ENCODE measurements around the gene PDE11A.

PDE11A gene

GRCh38 chr2:177832611-177833433 is 239.8 kb downstream of the PDE11A start:
- peaks cover 11% of the 10 kb centered on the region for H3K9me3 ChIP-seq (ENCODE audit: insufficient read depth, low read length, severe bottlenecking)
- no peak overlapping the region for H3K27ac ChIP-seq (ENCODE audit: low read length)
- H4K20me1 ChIP-seq (ENCODE audit: insufficient read depth, low read length): no peaks in the 10 kb centered on the region

GRCh38 chr2:177830881-177831386 is 241.6 kb downstream of the PDE11A start:
- H3K4me1 ChIP-seq (ENCODE audit: insufficient read depth, low read length): no peaks in the 10 kb centered on the region
- DNase-seq (no peak), ATAC-seq (ENCODE audit: insufficient read depth, low read depth) (no peak)
- H3K27ac ChIP-seq (ENCODE audit: low read length): no peak overlapping the region
- H3K9ac ChIP-seq (ENCODE audit: low read depth, low read length): no peak overlapping the region
- H3K4me3 ChIP-seq (ENCODE audit: low read depth in 1 of 2, low read length in 2 of 2): no peak overlapping the region
- TF ChIP-seq EZH2 (IDR thresholded peaks at IDR 0.05; ENCODE audit: borderline replicate concordance, low read depth, low read length, severe bottlenecking): no peak
- TF ChIP-seq CTCF (IDR thresholded peaks at IDR 0.05; ENCODE audit: borderline replicate concordance, extremely low read depth, low read length, poor library complexity, severe bottlenecking): no peak
- no peaks in the 10 kb centered on the region for H3K79me2 ChIP-seq (ENCODE audit: insufficient read depth, low read length)
- no peak overlapping the region for H2AFZ ChIP-seq (ENCODE audit: low read depth, low read length)
- H3K9me3 ChIP-seq (ENCODE audit: insufficient read depth, low read length, severe bottlenecking): peaks cover 11% of the 10 kb centered on the region
- peaks cover 6% of the 10 kb centered on the region for H3K27me3 ChIP-seq (ENCODE audit: insufficient read depth, low read length, poor library complexity)
- H3K4me2 ChIP-seq (ENCODE audit: insufficient read depth, low read length): no peak overlapping the region
- no peaks in the 10 kb centered on the region for H4K20me1 ChIP-seq (ENCODE audit: insufficient read depth, low read length)
- H3K36me3 ChIP-seq (ENCODE audit: insufficient read depth, low read length): no peaks in the 10 kb centered on the region

More at GRCh38 chr2:177832611-177833433, 239.8 kb downstream of the PDE11A start:
- no peak for TF ChIP-seq EZH2 (IDR thresholded peaks at IDR 0.05; ENCODE audit: borderline replicate concordance, low read depth, low read length, severe bottlenecking)
- Histone ChIP-seq H3K36me3 (ENCODE audit: insufficient read depth, low read length) (no peaks in the 10 kb centered on the region), H2AFZ (ENCODE audit: low read depth, low read length) (no peak overlapping the region), H3K9ac (ENCODE audit: low read depth, low read length) (no peak overlapping the region), H3K4me3 (ENCODE audit: low read depth in 1 of 2, low read length in 2 of 2) (no peak overlapping the region), H3K4me1 (ENCODE audit: insufficient read depth, low read length) (no peaks in the 10 kb centered on the region), H3K79me2 (ENCODE audit: insufficient read depth, low read length) (no peaks in the 10 kb centered on the region), H3K27me3 (ENCODE audit: insufficient read depth, low read length, poor library complexity) (peaks cover 6% of the 10 kb centered on the region), H3K4me2 (ENCODE audit: insufficient read depth, low read length) (no peak overlapping the region)
- ATAC-seq (ENCODE audit: insufficient read depth, low read depth) (no peak), DNase-seq (no peak)

- no peak overlapping the region for H2AFZ ChIP-seq (ENCODE audit: low read depth, low read length)
- no peak overlapping the region for H3K4me2 ChIP-seq (ENCODE audit: insufficient read depth, low read length)
- ATAC-seq (ENCODE audit: insufficient read depth, low read depth) (no peak), DNase-seq (no peak)
- no peaks in the 10 kb centered on the region for H4K20me1 ChIP-seq (ENCODE audit: insufficient read depth, low read length)
- no peaks in the 10 kb centered on the region for H3K4me1 ChIP-seq (ENCODE audit: insufficient read depth, low read length)
- no peak overlapping the region for H3K27ac ChIP-seq (ENCODE audit: low read length)
- no peak overlapping the region for H3K9ac ChIP-seq (ENCODE audit: low read depth, low read length)
- H3K9me3 ChIP-seq (ENCODE audit: insufficient read depth, low read length, severe bottlenecking): peaks cover under 1% of the 10 kb centered on the region
- no peaks in the 10 kb centered on the region for H3K79me2 ChIP-seq (ENCODE audit: insufficient read depth, low read length)
- H3K4me3 ChIP-seq (ENCODE audit: low read depth in 1 of 2, low read length in 2 of 2): no peak overlapping the region
- TF ChIP-seq EZH2 (IDR thresholded peaks at IDR 0.05; ENCODE audit: borderline replicate concordance, low read depth, low read length, severe bottlenecking) (no peak), CTCF (IDR thresholded peaks at IDR 0.05; ENCODE audit: borderline replicate concordance, extremely low read depth, low read length, poor library complexity, severe bottlenecking) (no peak)
- no peaks in the 10 kb centered on the region for H3K36me3 ChIP-seq (ENCODE audit: insufficient read depth, low read length)
- peaks cover 6% of the 10 kb centered on the region for H3K27me3 ChIP-seq (ENCODE audit: insufficient read depth, low read length, poor library complexity)
Measured at GRCh38 chr2:177828557-177828956, 244.0 kb downstream of the PDE11A start.

- H3K4me3 ChIP-seq (ENCODE audit: low read depth in 1 of 2, low read length in 2 of 2): no peak overlapping the region
- H3K4me1 ChIP-seq (ENCODE audit: insufficient read depth, low read length): no peaks in the 10 kb centered on the region
- ATAC-seq (ENCODE audit: insufficient read depth, low read depth) (no peak), DNase-seq (no peak)
- H3K9me3 ChIP-seq (ENCODE audit: insufficient read depth, low read length, severe bottlenecking): no peaks in the 10 kb centered on the region
- no peak overlapping the region for H2AFZ ChIP-seq (ENCODE audit: low read depth, low read length)
- H3K9ac ChIP-seq (ENCODE audit: low read depth, low read length): no peak overlapping the region
- no peaks in the 10 kb centered on the region for H4K20me1 ChIP-seq (ENCODE audit: insufficient read depth, low read length)
- H3K27ac ChIP-seq (ENCODE audit: low read length): no peak overlapping the region
- no peaks in the 10 kb centered on the region for H3K79me2 ChIP-seq (ENCODE audit: insufficient read depth, low read length)
- TF ChIP-seq CTCF (IDR thresholded peaks at IDR 0.05; ENCODE audit: borderline replicate concordance, extremely low read depth, low read length, poor library complexity, severe bottlenecking) (no peak), EZH2 (IDR thresholded peaks at IDR 0.05; ENCODE audit: borderline replicate concordance, low read depth, low read length, severe bottlenecking) (no peak)
- H3K27me3 ChIP-seq (ENCODE audit: insufficient read depth, low read length, poor library complexity): peaks cover 6% of the 10 kb centered on the region
- no peak overlapping the region for H3K4me2 ChIP-seq (ENCODE audit: insufficient read depth, low read length)
- no peaks in the 10 kb centered on the region for H3K36me3 ChIP-seq (ENCODE audit: insufficient read depth, low read length)
Measured at GRCh38 chr2:177826897-177827296, 245.7 kb downstream of the PDE11A start.

Data from DND-41 (cell line).